Measurements from ENCODE around the gene PTPRG. TPM values are rescaled to one million over a fixed set of nuclear protein-coding genes. Genes with fewer than 3 reads are reported as not detected.

Gene PTPRG
- total RNA-seq, 1 donor from 2014 or later: 61.4 TPM

DNA sequence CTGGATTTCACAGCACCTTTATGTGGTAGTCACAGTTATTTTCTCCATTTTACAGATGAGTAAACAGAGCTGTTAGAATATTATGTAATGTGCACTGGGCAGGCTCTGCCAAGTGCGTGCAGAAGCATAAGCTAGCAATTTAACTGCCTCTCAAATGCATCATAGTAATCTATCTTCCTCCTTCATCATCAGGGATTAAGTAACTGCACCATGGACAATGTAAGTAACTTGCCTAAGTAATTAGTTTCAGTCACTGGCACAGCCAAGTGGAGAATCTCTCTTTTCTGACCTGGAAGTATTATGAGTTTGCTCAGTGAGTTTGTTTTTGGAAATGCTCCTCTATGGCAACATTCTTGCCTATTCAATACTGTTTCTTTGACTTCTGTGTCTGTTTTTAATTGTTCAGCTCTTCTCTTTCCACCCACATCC is 260.5 kb downstream of the PTPRG start:
- DNase-seq (ENCODE audit: low spot score): no peak

DNA sequence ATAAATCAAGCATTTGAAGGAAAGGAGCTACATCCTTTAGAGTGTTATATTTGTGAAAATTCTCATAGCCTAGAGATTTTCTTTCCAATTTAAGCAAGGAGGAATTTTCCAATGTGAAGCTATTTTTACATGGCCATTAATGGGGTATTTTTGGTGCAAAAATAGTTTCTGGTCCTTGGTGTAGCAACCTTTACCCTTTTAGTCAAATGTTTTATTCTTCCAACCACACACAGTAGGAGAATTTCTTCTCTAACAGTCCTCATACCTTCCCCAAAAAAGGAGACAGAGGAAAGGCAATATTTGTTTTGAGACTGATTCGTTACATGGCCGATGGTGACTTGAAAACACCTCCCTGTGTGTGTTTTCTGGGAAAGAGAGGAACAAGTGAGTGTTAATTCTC is 261.2 kb downstream of the PTPRG start:
- no peak for DNase-seq (ENCODE audit: low spot score)

GRCh38 chr3:61824553-61825135 is 263.3 kb downstream of the PTPRG start:
- DNase-seq (ENCODE audit: low spot score): no peak

DNA sequence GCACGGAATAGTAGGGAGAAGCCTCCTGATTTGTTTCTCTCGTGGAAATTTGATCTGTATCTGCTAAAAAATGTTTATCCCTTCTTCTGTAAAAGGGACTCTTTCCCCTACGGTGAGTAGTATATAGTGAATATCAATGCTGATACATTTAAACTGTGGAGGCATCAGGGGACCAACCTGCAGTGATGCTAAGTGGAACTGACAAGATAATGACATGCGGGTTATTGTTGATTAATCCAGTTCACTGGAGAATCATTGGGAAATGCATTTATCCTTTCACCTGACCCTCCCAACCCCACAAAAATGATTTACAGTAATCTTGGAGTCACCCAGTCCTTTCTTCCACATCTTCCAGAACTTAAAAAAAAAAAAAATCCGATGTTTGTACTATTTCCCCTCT is 264.8 kb downstream of the PTPRG start:
- DNase-seq (ENCODE audit: low spot score): no peak

DNA sequence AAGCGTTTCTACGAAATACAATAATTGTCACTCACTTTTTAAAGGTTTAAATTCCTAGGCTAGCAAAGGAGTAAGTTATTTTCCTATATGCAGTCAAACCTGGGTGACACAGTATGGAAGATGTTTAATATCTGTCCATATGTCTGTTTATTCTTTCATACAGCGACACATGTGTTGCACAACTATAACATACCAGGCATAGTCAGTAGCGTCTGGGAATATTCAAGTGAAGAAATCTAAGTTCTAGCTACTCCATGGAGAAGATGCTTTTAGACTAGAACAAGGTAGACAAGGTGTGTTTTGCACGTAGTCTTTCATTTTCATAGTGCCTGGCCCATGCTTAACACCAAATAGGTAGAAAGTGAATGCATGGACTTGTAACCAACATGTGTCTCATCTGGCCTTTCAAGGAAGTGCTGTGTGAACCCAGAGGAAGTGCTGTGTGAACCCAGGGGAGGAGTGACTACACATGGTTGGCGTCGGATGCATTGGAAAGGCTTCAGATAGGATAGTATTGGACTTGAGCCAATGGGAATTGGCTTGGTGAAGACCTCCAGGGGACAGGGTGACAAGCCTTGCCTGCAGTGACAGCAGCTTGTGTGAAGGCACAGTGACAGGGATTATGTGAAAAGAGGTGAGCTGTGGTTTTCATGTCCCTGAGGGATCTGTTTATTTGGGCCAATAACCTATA is 267.0 kb downstream of the PTPRG start:
- DNase-seq (ENCODE audit: low spot score): no peak

DNA sequence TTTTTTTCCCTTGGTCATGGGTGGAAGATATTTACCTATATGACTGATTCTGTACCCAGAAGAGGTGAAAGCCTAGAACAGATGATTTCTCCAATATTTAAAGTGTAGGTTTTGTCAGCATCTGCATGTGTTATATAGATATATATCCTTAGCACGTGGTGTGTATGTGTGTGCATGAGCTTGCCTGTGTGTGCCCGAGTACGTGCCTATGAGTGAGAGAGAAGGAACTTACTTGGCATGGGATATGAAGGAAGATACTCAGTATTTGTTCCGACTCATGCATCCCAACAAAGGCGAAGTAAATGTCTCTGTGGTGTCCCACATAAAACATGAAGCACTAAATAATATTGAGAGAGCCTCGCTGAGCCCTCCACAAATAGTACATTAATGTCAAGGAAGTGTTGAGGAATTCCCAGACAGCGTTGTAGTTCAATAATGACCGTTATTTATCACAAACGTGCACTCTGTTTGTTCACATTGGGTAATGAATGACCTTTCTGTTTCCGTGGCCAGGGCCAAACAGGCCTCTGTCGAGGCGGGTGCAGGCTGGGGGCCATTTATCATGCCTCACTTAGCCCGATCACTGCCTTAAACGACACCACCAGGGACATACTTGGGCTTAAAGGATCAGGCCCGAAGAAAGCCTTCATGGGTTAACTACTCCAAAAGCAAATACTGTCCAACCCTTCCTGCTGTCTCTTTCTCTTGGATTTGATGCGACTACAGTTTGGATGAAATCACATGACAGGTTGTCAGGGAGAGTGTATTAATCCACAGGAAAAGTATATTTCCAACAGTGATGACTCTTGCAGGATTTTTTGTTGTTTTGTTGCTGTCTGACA is 267.7 kb downstream of the PTPRG start:
- no peak for DNase-seq (ENCODE audit: low spot score)

DNA sequence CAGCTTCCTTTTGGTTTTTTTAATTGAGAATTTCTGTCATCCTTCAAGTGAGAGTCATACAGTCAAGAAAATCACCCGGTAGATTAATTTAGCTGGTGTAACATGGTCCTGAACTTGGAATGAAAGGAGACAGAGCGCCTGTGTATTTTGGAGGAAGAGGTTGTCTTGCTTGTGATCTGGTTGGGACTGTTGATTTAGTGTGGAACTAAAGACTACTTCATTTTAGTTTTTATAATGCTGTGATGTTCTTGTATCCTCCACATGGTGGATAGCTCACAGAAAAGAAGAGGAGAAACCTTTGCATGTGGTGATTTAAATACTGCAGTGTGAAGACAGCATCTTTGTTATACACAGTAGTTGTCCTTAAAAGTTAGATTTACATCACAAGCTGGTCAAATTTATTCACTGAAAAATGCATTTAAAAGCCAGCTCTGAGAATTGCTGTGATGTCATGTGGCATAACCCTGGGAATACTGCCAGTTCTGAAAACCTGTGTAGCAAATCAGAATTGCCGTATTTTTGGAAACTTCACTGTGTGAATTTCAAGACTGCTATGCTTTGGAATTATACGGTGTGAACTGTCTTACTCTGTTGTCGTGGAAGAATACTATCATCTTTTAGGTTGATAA is 268.5 kb downstream of the PTPRG start:
- DNase-seq (ENCODE audit: low spot score): no peak

GRCh38 chr3:61831973-61832372 is 270.6 kb downstream of the PTPRG start:
- DNase-seq (ENCODE audit: low spot score): no peak

- DNase-seq (ENCODE audit: low spot score): no peak
Measured at GRCh38 chr3:61832375-61833229, 271.2 kb downstream of the PTPRG start.

DNA sequence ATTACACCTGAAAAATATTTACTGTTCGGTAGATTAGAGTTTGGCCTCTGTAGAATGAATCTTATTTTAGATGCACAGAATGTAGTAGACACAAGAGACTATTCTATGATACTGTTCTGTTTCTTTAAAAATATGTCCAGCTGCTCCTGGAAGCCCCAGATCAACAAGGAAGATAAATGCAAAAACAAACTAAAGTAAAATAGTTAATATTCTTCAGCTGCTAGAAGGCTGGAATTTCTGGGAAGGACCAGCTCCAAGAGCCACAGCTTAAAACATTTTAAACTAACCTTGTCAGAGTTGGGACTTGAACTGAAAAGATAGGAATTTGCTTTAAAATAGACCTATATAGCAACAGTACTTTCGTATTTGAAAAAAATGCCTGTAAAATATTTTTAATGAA is 277.9 kb downstream of the PTPRG start:
- DNase-seq (ENCODE audit: low spot score): no peak

GRCh38 chr3:61841111-61841845 is 279.9 kb downstream of the PTPRG start:
- no peak for DNase-seq (ENCODE audit: low spot score)

DNA sequence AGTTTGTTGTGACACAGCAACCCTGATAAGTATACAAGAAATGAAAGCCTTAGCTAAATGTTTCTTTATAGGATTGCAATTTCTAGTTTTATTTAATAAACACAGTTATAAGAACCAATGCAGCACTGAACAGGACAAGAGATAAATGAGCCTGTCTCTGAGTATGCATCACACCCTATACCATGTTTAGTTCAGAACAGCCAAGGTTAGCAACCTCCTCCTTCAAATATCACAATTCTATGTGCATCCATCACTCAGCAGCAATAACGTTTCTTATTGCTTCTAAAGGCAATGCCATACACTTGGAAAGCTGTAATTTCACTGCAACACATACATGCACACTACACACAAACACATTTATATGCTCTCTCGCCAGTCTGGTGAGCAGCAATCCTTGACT is 280.6 kb downstream of the PTPRG start:
- no peak for DNase-seq (ENCODE audit: low spot score)

DNA sequence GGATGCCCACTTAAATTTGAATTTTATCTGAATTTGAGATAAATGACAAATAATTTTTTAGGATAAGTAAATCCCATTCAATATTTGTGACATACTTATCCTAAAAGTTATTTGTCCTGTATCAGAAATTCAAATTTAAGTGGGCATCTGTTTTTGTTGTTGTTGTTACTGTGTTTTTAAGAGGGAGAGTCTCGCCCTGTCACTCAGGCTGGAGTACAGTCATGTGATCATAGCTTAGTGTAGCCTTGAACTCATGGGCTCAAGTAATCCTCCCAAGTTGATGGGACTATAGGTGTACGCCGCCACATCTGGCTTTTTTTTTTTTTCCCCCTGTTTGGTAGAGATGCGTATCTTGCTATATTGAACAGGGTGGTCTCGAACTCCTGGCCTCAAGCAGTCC is 283.0 kb downstream of the PTPRG start:
- DNase-seq (ENCODE audit: low spot score): no peak

- no peak for DNase-seq (ENCODE audit: low spot score)
Measured at GRCh38 chr3:61846488-61846887, 285.1 kb downstream of the PTPRG start.

DNA sequence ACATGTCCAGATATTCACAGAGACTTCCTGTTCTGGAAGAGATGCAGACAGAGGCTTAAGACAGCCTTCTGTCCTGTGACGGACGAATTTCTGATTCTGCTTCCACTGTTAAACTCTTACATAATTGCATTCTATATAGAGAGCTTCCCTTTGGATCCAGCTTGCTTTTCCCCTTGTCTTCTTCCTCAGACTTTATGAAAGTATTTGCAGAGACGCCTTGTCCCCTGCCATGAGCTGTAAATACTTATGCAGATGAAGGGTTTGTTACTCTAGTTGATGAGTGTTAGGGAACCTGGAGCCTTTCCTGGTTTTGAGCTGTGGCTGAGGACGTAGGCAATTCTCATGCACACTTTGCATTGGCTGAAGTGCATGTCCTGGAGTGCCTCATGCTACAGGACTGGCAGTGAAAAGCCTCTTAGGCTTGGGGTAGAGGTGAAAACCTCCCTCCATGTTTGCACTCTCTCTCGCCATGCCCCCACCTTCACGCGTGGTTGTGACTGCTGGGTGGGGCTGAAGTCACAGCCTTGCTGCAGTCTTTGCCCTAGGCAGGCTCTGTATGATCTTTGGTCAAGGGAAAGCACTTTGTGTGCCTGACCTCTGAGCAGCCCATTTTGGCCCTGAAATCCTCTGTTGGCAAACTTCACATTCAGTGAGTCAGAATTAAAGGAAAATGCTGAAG is 286.6 kb downstream of the PTPRG start:
- DNase-seq (ENCODE audit: low spot score): peak; percentile 49

DNA sequence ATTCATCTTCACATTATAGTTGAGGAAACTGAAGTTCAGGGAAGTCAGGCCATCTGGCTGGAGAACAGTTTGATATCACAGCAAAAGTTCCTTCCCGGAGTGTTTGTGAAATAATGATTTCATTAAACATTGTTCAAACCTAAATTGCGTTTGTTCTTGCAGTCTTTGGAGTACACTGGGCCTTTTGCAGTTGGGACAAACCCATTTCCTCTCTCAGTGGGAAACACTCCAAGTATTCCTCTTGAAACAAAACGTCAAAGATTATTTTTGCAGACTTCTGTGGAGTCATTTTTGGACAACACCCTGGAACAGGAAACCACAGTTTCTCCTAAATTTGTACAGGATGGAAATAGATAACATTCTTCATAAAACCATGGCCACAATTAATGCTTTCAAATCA is 287.5 kb downstream of the PTPRG start:
- DNase-seq (ENCODE audit: low spot score): no peak

DNA sequence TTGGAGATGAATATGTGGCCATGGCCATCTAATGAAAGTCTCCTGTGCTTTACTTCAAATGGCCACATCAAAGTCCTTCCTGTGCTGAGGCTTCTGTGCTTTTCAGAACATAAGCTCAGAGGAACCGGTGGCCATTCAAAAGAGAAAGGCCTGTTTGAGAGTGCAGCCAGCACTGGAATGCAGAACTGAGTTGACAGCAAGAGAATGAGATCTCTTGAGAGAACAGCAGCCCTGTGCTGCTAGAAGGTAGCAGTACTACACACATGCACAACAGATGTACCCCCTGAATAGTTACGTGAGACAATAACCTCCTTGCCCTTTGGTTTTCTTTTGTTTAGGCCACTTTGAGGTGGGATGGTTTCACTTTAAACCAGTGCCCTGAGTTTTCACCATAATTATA is 292.5 kb downstream of the PTPRG start:
- no peak for DNase-seq (ENCODE audit: low spot score)

DNA sequence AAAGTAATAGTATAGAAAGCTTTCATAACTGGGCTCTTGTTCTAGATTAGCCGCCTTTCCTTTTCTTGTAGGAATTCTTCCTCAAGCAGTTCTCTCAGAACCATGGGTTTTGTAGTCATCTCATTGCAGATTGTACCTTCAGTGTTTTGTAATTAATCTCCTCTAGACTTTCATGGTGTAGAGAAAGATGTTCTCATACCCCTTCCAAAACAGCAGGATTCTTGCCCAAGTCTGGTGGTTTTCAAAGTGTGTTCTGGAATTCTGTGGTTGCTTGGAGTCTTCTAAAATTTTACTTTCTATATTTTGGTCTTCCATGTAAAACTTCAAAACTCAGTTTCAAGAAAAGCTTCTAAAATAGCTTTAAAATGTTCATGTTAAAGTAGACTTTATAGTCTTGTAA is 293.8 kb downstream of the PTPRG start:
- no peak for DNase-seq (ENCODE audit: low spot score)

DNA sequence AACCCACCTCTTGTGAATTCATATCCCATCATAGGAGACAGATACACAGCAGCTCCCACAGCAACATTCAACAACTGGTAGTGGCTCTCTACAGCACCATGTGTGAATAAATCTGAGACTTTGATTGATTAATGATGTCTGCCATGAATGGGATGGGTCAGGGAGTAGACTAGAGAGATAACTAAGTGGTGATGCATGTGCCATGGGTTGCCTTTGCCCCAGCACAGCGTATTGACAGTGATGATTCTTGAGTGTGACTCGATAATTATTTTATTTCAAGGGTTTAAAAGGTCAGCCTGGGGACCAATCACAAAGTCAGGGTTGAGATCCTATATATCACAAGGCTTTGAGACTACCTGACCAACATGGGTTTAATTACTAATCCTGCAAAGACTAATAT is 295.9 kb downstream of the PTPRG start:
- DNase-seq (ENCODE audit: low spot score): no peak

- no peak for DNase-seq (ENCODE audit: low spot score)
Measured at GRCh38 chr3:61858054-61858453, 296.7 kb downstream of the PTPRG start.
